IPS DF 6.9 (cell line): ENCODE data around the gene BRD3.
"Not testable (repeated sequence)": the region's sequence is repeated elsewhere in the genome, so short reads cannot be mapped to it uniquely, and the experiment has no call there.

ENCODE experiments used
- DNase-seq: peaks from one replicate; pipeline ENCODE4 v3.0.0-alpha.2; 2013; ENCODE audit warnings: low read depth, low spot score
- H3K27ac ChIP-seq: one replicate; pipeline ENCODE4 v1.5.1; 2013; ENCODE audit warnings: low read length, control low read depth
- H3K27me3 ChIP-seq: 2 replicates; pipeline ENCODE4 v1.6.1; 2013; ENCODE audit warnings: mild to moderate bottlenecking, low read length; ENCODE audit not compliant: control insufficient read depth, insufficient read depth
- H3K36me3 ChIP-seq: 2 replicates; pipeline ENCODE4 v1.6.1; 2013; ENCODE audit warnings: low read length; ENCODE audit not compliant: control insufficient read depth, insufficient read depth
- H3K4me1 ChIP-seq: 2 replicates; pipeline ENCODE4 v1.6.1; 2013; ENCODE audit warnings: low read length; ENCODE audit not compliant: control insufficient read depth, insufficient read depth
- H3K4me3 ChIP-seq: 2 replicates; pipeline ENCODE4 v1.5.1; 2013; ENCODE audit warnings: mild to moderate bottlenecking, low read length
- H3K9me3 ChIP-seq: 2 replicates; pipeline ENCODE4 v1.6.1; 2013; ENCODE audit warnings: low read length, inconsistent platforms; ENCODE audit not compliant: control insufficient read depth, insufficient read depth
- WGBS: extraction: QIAGEN DNeasy Blood & Tissue Kit; methylation state at CpG from one replicate; pipeline ENCODE4 v1.1.7; 2013; ENCODE audit warnings: mixed read lengths, missing lambda C conversion rate; ENCODE audit not compliant: insufficient read length, insufficient coverage; 5-methylcytosine and 5-hydroxymethylcytosine counted together

The BRD3 gene

GRCh38 chr9:134085674-134086073, 17.8 kb upstream of the BRD3 start:
- Histone ChIP-seq H3K4me3 (no peak overlapping the region), H3K27ac (no peak overlapping the region), H3K27me3 (no peaks in the 10 kb centered on the region), H3K36me3 (no peaks in the 10 kb centered on the region), H3K4me1 (no peaks in the 10 kb centered on the region), H3K9me3 (no peaks in the 10 kb centered on the region)
- WGBS: no CpG with 5 or more reads among the region's 2 CpGs
- DNase-seq: no peak

DNA sequence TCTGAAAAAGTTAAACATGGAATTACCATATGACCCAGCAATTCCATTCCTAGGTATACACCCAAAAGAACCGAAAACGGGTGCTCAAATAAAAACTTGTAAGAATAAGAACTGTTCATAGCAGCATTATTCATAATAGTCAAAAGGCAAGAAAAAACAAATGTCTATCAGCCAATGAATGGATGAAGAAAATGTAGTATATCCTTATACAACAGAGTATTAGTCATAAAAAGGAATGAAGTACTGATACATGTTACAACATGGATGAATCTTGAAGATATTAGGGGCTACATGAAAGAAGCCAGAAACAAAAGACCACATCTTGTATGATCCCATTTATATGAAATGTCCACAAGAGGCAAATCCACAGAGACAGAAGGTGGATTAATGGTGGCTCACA, 15.6 kb upstream of the BRD3 start:
- no CpG with 5 or more reads among the region's 2 CpGs for WGBS
- DNase-seq: no peak

GRCh38 chr9:134076644-134077043, 8.8 kb upstream of the BRD3 start:
- Histone ChIP-seq H3K27me3 (no peaks in the 10 kb centered on the region), H3K4me1 (no peaks in the 10 kb centered on the region), H3K27ac (no peak overlapping the region), H3K36me3 (no peaks in the 10 kb centered on the region), H3K4me3 (no peak overlapping the region), H3K9me3 (no peaks in the 10 kb centered on the region; the same call in 1 of the 2 replicates)
- no peak for DNase-seq
- no CpG with 5 or more reads among the region's 1 CpG for WGBS

More for the DNA sequence above, 15.6 kb upstream of the BRD3 start:
- Histone ChIP-seq H3K4me1 (no peaks in the 10 kb centered on the region), H3K36me3 (no peaks in the 10 kb centered on the region), H3K4me3 (no peak overlapping the region), H3K27ac (no peak overlapping the region), H3K27me3 (no peaks in the 10 kb centered on the region), H3K9me3 (no peaks in the 10 kb centered on the region)

GRCh38 chr9:134075689-134076088, 7.9 kb upstream of the BRD3 start:
- not testable (repeated sequence) for H3K36me3 ChIP-seq, H3K27me3 ChIP-seq, DNase-seq, H3K27ac ChIP-seq, H3K9me3 ChIP-seq, H3K4me3 ChIP-seq, H3K4me1 ChIP-seq
- WGBS: no CpG with 5 or more reads among the region's 31 CpGs

- Histone ChIP-seq H3K4me1 (no peaks in the 10 kb centered on the region), H3K4me3 (no peak overlapping the region), H3K27me3 (no peaks in the 10 kb centered on the region), H3K36me3 (no peaks in the 10 kb centered on the region), H3K9me3 (no peaks in the 10 kb centered on the region; the same call in 1 of the 2 replicates), H3K27ac (no peak overlapping the region)
- no CpG with 5 or more reads among the region's 6 CpGs for WGBS
- no peak for DNase-seq
Measured at GRCh38 chr9:134073500-134073899, 5.7 kb upstream of the BRD3 start.

GRCh38 chr9:134072683-134073082, 4.9 kb upstream of the BRD3 start:
- not testable (repeated sequence) for H3K4me1 ChIP-seq, DNase-seq, H3K27me3 ChIP-seq, H3K36me3 ChIP-seq, H3K4me3 ChIP-seq, H3K27ac ChIP-seq, H3K9me3 ChIP-seq
- no CpG with 5 or more reads among the region's 7 CpGs for WGBS

DNA sequence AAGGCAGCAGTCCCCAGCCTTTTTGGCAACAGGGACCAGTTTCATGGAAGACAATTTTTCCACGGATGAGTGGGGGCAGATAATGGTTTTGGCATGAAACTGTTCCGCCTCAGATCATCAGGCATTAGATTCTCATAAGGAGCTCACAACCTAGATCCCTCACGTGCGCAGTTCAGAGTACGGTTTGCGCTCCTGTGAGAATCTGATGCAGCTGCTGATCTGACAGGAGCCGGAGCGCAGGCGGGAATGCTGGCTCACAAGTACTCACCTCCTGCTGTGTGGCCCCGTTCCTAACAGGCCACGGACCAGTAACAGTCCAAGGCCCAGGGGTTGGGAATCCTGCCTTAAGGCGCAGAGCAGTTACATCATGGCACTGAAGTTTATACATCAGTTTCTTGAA, 3.3 kb upstream of the BRD3 start:
- WGBS: no CpG with 5 or more reads among the region's 12 CpGs
- no peaks in the 10 kb centered on the region for H3K4me1 ChIP-seq

GRCh38 chr9:134069480-134070399, 1.9 kb upstream of the BRD3 start:
- no peak overlapping the region for H3K27ac ChIP-seq
- H3K36me3 ChIP-seq: no peaks in the 10 kb centered on the region
- H3K9me3 ChIP-seq: no peaks in the 10 kb centered on the region; the same call in 1 of the 2 replicates
- H3K27me3 ChIP-seq: no peaks in the 10 kb centered on the region
- no peak for DNase-seq
- no CpG with 5 or more reads among the region's 12 CpGs for WGBS
- H3K4me3 ChIP-seq: no peak overlapping the region
- H3K4me1 ChIP-seq: peaks cover 3% of the 10 kb centered on the region; the same call in 1 of the 2 replicates

More for the DNA sequence above, 3.3 kb upstream of the BRD3 start:
- Histone ChIP-seq H3K36me3 (no peaks in the 10 kb centered on the region), H3K27ac (no peak overlapping the region), H3K27me3 (no peaks in the 10 kb centered on the region), H3K9me3 (no peaks in the 10 kb centered on the region; the same call in 1 of the 2 replicates), H3K4me3 (no peak overlapping the region)
- no peak for DNase-seq

DNA sequence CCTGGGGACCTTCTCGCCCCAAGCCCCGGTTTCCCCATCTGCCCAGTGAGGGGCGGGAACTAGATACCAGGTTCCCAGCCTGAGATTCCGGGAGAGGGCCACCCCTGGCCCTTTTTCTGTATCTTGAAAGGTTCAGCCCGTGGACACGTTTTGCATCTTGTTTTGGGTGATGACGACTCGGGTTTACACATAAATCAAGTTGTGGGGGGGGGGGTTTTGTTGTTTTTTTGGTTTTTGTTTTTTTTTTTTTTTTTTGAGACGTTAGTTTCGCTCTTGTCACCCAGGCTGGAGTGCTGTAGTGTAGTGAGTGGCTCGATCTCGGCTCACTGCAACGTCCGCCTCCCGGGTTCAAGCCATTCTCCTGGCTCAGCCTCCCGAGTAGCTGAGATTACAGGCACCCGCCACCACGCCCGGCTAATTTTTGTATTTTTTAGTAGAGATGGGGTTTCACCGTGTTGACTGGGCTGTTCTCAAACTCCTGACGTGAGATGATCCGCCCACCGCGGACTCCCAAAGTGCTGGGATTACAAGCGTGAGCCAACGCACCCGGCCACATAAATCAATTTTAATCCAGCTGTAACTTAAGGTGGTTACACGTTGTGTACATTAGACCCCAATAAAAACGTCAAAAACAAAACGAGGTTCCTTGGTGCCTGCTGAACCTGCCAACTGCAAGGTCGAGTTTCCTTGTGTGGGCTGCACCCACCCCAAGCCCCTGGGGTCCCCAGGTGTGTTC, 1.1 kb upstream of the BRD3 start:
- Histone ChIP-seq H3K27ac (no peak overlapping the region), H3K27me3 (no peaks in the 10 kb centered on the region), H3K4me1 (peaks cover 3% of the 10 kb centered on the region; the same call in 1 of the 2 replicates), H3K36me3 (no peaks in the 10 kb centered on the region), H3K4me3 (peak overlapping the region; percentile 97; the same call in 1 of the 2 replicates), H3K9me3 (no peaks in the 10 kb centered on the region; the same call in 1 of the 2 replicates)
- no peak for DNase-seq
- no CpG with 5 or more reads among the region's 31 CpGs for WGBS
